ENCODE results near the gene NDUFAB1.

DNA sequence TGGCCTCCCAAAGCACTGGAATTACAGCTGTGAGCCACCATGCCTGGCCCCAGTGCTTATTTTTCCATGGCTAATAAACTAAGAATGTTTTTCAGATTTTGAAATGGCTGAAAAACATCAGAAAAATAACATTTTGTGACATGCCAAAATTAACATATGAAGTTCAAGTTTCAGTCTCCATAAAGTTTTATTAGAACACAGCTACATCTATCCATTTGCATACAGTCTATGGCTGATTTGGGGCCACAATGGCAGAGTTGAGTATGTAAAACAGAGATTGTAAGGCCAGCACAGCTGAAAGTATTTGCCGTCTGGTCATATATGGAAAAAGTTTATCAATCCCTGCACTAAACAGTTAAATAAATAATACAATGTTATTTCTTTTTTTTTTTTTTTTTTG lies 13.8 kb upstream of the NDUFAB1 start:
- no peak for TF ChIP-seq EZH2 (IDR thresholded peaks at IDR 0.05; ENCODE audit: borderline replicate concordance, low read depth, low read length, poor library complexity, severe bottlenecking)
- TF ChIP-seq, protein P1, sequence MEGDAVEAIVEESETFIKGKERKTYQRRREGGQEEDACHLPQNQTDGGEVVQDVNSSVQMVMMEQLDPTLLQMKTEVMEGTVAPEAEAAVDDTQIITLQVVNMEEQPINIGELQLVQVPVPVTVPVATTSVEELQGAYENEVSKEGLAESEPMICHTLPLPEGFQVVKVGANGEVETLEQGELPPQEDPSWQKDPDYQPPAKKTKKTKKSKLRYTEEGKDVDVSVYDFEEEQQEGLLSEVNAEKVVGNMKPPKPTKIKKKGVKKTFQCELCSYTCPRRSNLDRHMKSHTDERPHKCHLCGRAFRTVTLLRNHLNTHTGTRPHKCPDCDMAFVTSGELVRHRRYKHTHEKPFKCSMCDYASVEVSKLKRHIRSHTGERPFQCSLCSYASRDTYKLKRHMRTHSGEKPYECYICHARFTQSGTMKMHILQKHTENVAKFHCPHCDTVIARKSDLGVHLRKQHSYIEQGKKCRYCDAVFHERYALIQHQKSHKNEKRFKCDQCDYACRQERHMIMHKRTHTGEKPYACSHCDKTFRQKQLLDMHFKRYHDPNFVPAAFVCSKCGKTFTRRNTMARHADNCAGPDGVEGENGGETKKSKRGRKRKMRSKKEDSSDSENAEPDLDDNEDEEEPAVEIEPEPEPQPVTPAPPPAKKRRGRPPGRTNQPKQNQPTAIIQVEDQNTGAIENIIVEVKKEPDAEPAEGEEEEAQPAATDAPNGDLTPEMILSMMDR (conservative IDR thresholded peaks at IDR 0.05; ENCODE audit: low read depth, low read length) = no peak
